Measurements from ENCODE around the gene PLD2. TPM values are rescaled to one million over a fixed set of nuclear protein-coding genes. Genes with fewer than 3 reads are reported as not detected.

PLD2 gene
- total RNA-seq, 1 donor from 2014 or later, result 20.0 TPM

DNA sequence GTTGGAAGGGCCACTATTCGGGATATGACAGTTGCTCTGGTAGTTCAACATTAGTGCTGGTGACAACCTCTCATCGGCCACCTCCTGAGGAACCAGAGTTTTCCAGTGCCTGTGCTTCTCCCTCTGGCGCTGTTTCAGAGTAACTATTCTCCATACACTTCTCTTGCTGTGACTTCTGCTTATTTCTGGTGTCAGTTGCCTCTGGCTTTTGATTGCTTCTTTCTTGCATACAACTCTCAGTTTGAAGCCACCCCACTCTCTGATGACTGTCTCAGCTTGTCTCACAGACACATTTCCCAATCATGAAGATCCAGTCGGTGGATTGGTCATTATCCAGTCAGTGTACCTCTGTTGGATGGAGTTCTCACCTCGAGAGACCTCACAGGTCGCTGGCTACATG, 38.7 kb upstream of the PLD2 start:
- DNase-seq (ENCODE audit: low read depth), result no peak
- no peak overlapping the region for H3K4me3 ChIP-seq (ENCODE audit: low read depth, low read length)
- FAIRE-seq, result no peak
- no peaks in the 10 kb centered on the region for H3K27me3 ChIP-seq (ENCODE audit: control insufficient read depth, insufficient read depth, low read length)
- no peaks in the 10 kb centered on the region for H3K36me3 ChIP-seq (ENCODE audit: control insufficient read depth, insufficient read depth, low read length)
- TF ChIP-seq CTCF (IDR thresholded peaks at IDR 0.05; ENCODE audit: insufficient read depth, low read length, severe bottlenecking), result no peak

GRCh38 chr17:4769628-4770027, 37.3 kb upstream of the PLD2 start:
- DNase-seq (ENCODE audit: low read depth) (peak; percentile 55), FAIRE-seq (no peak)
- H3K36me3 ChIP-seq (ENCODE audit: control insufficient read depth, insufficient read depth, low read length), result no peaks in the 10 kb centered on the region
- no peak overlapping the region for H3K4me3 ChIP-seq (ENCODE audit: low read depth, low read length)
- no peak for TF ChIP-seq CTCF (IDR thresholded peaks at IDR 0.05; ENCODE audit: insufficient read depth, low read length, severe bottlenecking)
- peaks cover 2% of the 10 kb centered on the region for H3K27me3 ChIP-seq (ENCODE audit: control insufficient read depth, insufficient read depth, low read length)

DNA sequence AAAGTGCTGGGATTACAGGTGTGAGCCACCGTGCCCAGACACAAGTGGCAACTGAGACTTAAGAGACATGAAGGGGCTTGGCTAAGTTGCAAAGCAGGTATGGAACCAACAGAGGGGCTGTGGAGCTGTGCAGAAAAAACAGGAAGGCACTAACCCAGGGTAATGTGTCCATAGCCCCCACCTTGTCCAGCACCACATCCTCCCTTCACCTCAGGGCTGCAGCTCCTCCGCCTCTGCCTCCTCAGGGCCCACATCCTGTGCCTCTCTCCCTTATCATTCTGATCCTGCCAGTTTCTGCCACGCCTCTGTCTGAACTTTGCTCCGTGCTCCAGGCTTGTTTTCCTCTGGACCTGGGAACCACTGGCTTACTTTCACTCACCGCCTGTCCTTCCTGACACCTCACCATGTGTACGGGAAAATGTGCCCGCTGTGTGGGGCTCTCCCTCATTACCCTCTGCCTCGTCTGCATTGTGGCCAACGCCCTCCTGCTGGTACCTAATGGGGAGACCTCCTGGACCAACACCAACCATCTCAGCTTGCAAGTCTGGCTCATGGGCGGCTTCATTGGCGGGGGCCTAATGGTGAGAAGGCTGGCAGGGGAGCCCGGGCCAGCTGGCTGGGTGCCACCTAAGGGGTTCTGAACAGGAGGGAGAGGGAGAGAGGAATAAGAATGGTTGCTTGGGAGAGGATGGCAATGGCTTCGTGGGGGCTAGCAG, 35.3 kb upstream of the PLD2 start, which contains the start of gene TM4SF5:
TSS of gene TM4SF5 (plus strand) at position 368 of the 716 bp plus-strand sequence. CDS start at position 405, 37 bp downstream.
- Histone ChIP-seq H3K27me3 (ENCODE audit: control insufficient read depth, insufficient read depth, low read length) (peaks cover 2% of the 10 kb centered on the region), H3K36me3 (ENCODE audit: control insufficient read depth, insufficient read depth, low read length) (no peaks in the 10 kb centered on the region), H3K4me3 (ENCODE audit: low read depth, low read length) (no peak within 1 kb of the TSS)
- FAIRE-seq (no peak), DNase-seq (ENCODE audit: low read depth) (no peak)
- TF ChIP-seq CTCF (IDR thresholded peaks at IDR 0.05; ENCODE audit: insufficient read depth, low read length, severe bottlenecking), result no peak

DNA sequence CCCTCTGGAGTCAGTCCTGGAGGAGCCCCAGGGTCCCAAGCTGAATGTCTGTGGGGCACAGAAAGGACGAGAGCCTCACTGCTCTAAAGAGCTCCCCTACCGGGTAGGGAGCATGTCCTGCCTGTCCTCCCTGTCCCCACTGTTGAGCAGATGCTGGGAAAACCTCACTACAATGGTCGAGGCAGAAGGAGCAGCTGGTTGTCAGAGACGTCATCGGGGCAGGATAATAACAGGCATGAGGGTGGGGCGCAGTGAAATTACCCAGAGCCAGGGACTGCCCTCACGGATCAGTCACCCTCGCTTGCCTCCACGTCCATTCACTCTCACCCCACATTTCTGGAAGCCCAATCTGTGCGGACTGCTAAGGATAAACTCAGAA, 34.7 kb upstream of the PLD2 start:
- DNase-seq (ENCODE audit: low read depth) (no peak), FAIRE-seq (peak; percentile 32)
- TF ChIP-seq CTCF (IDR thresholded peaks at IDR 0.05; ENCODE audit: insufficient read depth, low read length, severe bottlenecking), result no peak
- Histone ChIP-seq H3K36me3 (ENCODE audit: control insufficient read depth, insufficient read depth, low read length) (no peaks in the 10 kb centered on the region), H3K27me3 (ENCODE audit: control insufficient read depth, insufficient read depth, low read length) (peaks cover 2% of the 10 kb centered on the region), H3K4me3 (ENCODE audit: low read depth, low read length) (no peak overlapping the region)

- TF ChIP-seq CTCF (IDR thresholded peaks at IDR 0.05; ENCODE audit: insufficient read depth, low read length, severe bottlenecking), result no peak
- Histone ChIP-seq H3K4me3 (ENCODE audit: low read depth, low read length) (no peak overlapping the region), H3K27me3 (ENCODE audit: control insufficient read depth, insufficient read depth, low read length) (peaks cover 7% of the 10 kb centered on the region), H3K36me3 (ENCODE audit: control insufficient read depth, insufficient read depth, low read length) (no peaks in the 10 kb centered on the region)
- DNase-seq (ENCODE audit: low read depth) (no peak), FAIRE-seq (no peak)
Measured at GRCh38 chr17:4777969-4778760, 28.8 kb upstream of the PLD2 start.

All from bronchial epithelial cell (primary cell).